Spleen (tissue), 11 donors: ENCODE measurements around the gene PRLH. TPM values are rescaled to one million over a fixed set of nuclear protein-coding genes. Genes with fewer than 3 reads are reported as not detected.

Experiments used
- DNase-seq: peaks from one replicate; pipeline ENCODE4 v3.0.0-alpha.2; 2020
- H3K27ac ChIP-seq, 8 donors: fragments of 200-600 bp; sonication (generic) in 7 of 8; 1 replicate in 4 of 8; 2 replicates in 4 of 8; pipeline versions ENCODE4 v1.5.0 to v1.8.0; 2016 to 2021; ENCODE audit warnings: inconsistent platforms in 4 of 8, mild to moderate bottlenecking in 4 of 8, moderate library complexity in 1 of 8
- H3K27me3 ChIP-seq, 7 donors: fragments of 200-600 bp; sonication (generic) in 6 of 7; replicated peaks in 1 of 7; 1 replicate in 4 of 7; 2 replicates in 3 of 7; pipeline versions ENCODE4 v1.5.0 to v1.8.0; 2016 to 2021; ENCODE audit warnings: inconsistent platforms in 3 of 7, mild to moderate bottlenecking in 1 of 7
- H3K36me3 ChIP-seq, 6 donors: fragments of 200-600 bp; sonication (generic) in 5 of 6; 1 replicate in 4 of 6; 2 replicates in 2 of 6; pipeline versions ENCODE4 v1.5.0 to v1.8.0; 2016 to 2021; ENCODE audit warnings: inconsistent platforms in 2 of 6
- H3K4me1 ChIP-seq, 6 donors: fragments of 200-600 bp; sonication (generic) in 5 of 6; 1 replicate in 3 of 6; 2 replicates in 3 of 6; pipeline versions ENCODE4 v1.5.0 to v1.8.0; 2016 to 2021; ENCODE audit warnings: inconsistent platforms in 3 of 6
- H3K4me3 ChIP-seq, 8 donors: fragments of 200-600 bp; sonication (generic) in 7 of 8; 1 replicate in 4 of 8; 2 replicates in 4 of 8; pipeline versions ENCODE4 v1.5.0 to v1.8.0; 2016 to 2021; ENCODE audit warnings: inconsistent platforms in 4 of 8, mild to moderate bottlenecking in 4 of 8, moderate library complexity in 2 of 8
- H3K9me3 ChIP-seq, 8 donors: fragments of 200-600 bp; sonication (generic) in 7 of 8; 1 replicate in 4 of 8; 2 replicates in 4 of 8; pipeline versions ENCODE4 v1.5.0 to v1.8.0; 2016 to 2021; ENCODE audit warnings: inconsistent platforms in 4 of 8
- CTCF ChIP-seq, 11 experiments: fragments of 200-600 bp in 7 of 11; fragments of 450-650 bp in 4 of 11; sonication (generic) in 4 of 11; IDR thresholded peaks in 8 of 11; conservative IDR thresholded peaks in 3 of 11; 1 replicate in 7 of 11; 2 replicates in 4 of 11; pipeline versions ENCODE4 v1.4.0 to v1.8.0; 2016 to 2021; ENCODE audit warnings: antibody characterized with exemption in 11 of 11, inconsistent platforms in 4 of 11, mild to moderate bottlenecking in 1 of 11
- POLR2A ChIP-seq, 3 donors: fragments of 450-650 bp; IDR thresholded peaks; one replicate each; pipeline ENCODE4 v1.5.1; 2017; ENCODE audit warnings: antibody characterized with exemption in 3 of 3, mild to moderate bottlenecking in 1 of 3
- POLR2AphosphoS5 ChIP-seq, 3 donors: sonication (generic); formaldehyde crosslinking; IDR thresholded peaks; one replicate each; pipeline ENCODE4 v1.5.1; 2017; ENCODE audit warnings: antibody characterized with exemption in 3 of 3
- WGBS, 5 donors: extraction: QIAGEN DNeasy Blood & Tissue Kit in 3 of 5; methylation state at CpG; one replicate each; pipeline versions ENCODE4 v1.1.5 to v1.1.7; 2013 to 2018; 5-methylcytosine and 5-hydroxymethylcytosine counted together
- intact Hi-C: fragments of 100-400 bp; cut with DNase I; formaldehyde crosslinking; loops from one replicate; pipeline ENCODE4 v1.15.0; 2023; ENCODE audit warnings: low total_unique reads
- polyA plus RNA-seq, 3 donors: library from polyadenylated mRNA; stranded (reverse); fragments of 200-250 nt; gene quantifications; one replicate each; pipeline ENCODE4 v1.2.1, GENCODE V29; 2013
- total RNA-seq, 7 donors: library from RNA; depleted of rRNA in 3 of 7; stranded (reverse); fragments of >200 nt in 3 of 7; fragmentation: NEBNext Ultra II Directional in 4 of 7; extraction: Animal tissue kit (Norgen Biotek cat#: 25700) in 4 of 7; gene quantifications; one replicate each; pipeline versions ENCODE4 v1.1.0 to v1.2.1, GENCODE V29; 2016 to 2021
- donor health status: healthy with polysubstance abuse.
- donor health status: DM: no; HTN: no; CAD: no; lungs with moderate emphysema.
- donor health status: DM: no; HTN: no; CAD: no.
- donor health status: Bipolar disorder and iron deficiency.
- donor health status: healthy.
- donor health status: DM: no; HTN: no; CAD: no.
- donor health status: DM: yes; HTN: yes; CAD: no.

PRLH gene
- total and polyA plus RNA-seq, 10 donors: not detected

- DNase-seq: peak; percentile 43
- Histone ChIP-seq H3K27ac (no peak overlapping the region), H3K27me3 (peaks cover 0 to 57% (median 16%) of the 10 kb centered on the region in 7 donors), H3K4me3 (no peak overlapping the region), H3K4me1 (no peaks in the 10 kb centered on the region), H3K36me3 (no peaks in the 10 kb centered on the region), H3K9me3 (no peaks in the 10 kb centered on the region)
- intact Hi-C loops: no loop called here
- TF ChIP-seq POLR2AphosphoS5 (IDR thresholded peaks at IDR 0.05) (no peak), CTCF (IDR thresholded peaks at IDR 0.05 in 8 of 11, conservative IDR thresholded peaks at IDR 0.05 in 3 of 11) (no peak), POLR2A (IDR thresholded peaks at IDR 0.05) (no peak)
- 79 to 88% (median 85%) methylated on average over 11 to 14 of the region's 14 CpGs for WGBS, 5 donors
These were observed 1.7 kb upstream of the PRLH start for GRCh38 chr2:237564526-237565131.

GRCh38 chr2:237565974-237566373, 400 bp upstream of the PRLH start:
- no peaks in the 10 kb centered on the region for H3K36me3 ChIP-seq
- no peak overlapping the region for H3K4me3 ChIP-seq
- H3K4me1 ChIP-seq: no peaks in the 10 kb centered on the region
- H3K27me3 ChIP-seq: peaks cover 0 to 51% (median 16%) of the 10 kb centered on the region in 7 donors
- H3K27ac ChIP-seq: no peak overlapping the region
- 91 to 97% (median 92%) methylated on average over 1 of the region's 1 CpG for WGBS, 5 donors
- intact Hi-C loops: no loop called here
- DNase-seq: no peak
- no peaks in the 10 kb centered on the region for H3K9me3 ChIP-seq
- TF ChIP-seq POLR2AphosphoS5 (IDR thresholded peaks at IDR 0.05) (no peak), CTCF (IDR thresholded peaks at IDR 0.05 in 8 of 11, conservative IDR thresholded peaks at IDR 0.05 in 3 of 11) (no peak), POLR2A (IDR thresholded peaks at IDR 0.05) (no peak)

- WGBS, 5 donors: 82 to 88% (median 87%) methylated on average over 16 of the region's 16 CpGs
- no peak for TF ChIP-seq CTCF (IDR thresholded peaks at IDR 0.05 in 8 of 11, conservative IDR thresholded peaks at IDR 0.05 in 3 of 11)
- no peak for TF ChIP-seq POLR2A (IDR thresholded peaks at IDR 0.05)
- TF ChIP-seq POLR2AphosphoS5 (IDR thresholded peaks at IDR 0.05): no peak
- DNase-seq: peak; percentile 57
- H3K4me3 ChIP-seq: no peak overlapping the region
- no peak overlapping the region for H3K27ac ChIP-seq
- peaks cover 0 to 9% (median 7%) of the 10 kb centered on the region in 6 donors for H3K4me1 ChIP-seq
- H3K9me3 ChIP-seq: no peaks in the 10 kb centered on the region
- intact Hi-C loops: no loop called here
- peaks cover 0 to 47% (median 16%) of the 10 kb centered on the region in 7 donors for H3K27me3 ChIP-seq
- no peaks in the 10 kb centered on the region for H3K36me3 ChIP-seq
These were observed 1.1 kb downstream of the PRLH start for GRCh38 chr2:237567276-237568029.

GRCh38 chr2:237568121-237568660, 1.8 kb downstream of the PRLH start:
- Histone ChIP-seq H3K4me3 (no peak overlapping the region), H3K27me3 (peaks cover 0 to 51% (median 16%) of the 10 kb centered on the region in 7 donors), H3K36me3 (no peaks in the 10 kb centered on the region), H3K27ac (no peak overlapping the region), H3K4me1 (peaks cover 0 to 10% (median 7%) of the 10 kb centered on the region in 6 donors), H3K9me3 (no peaks in the 10 kb centered on the region)
- peak; percentile 62 for DNase-seq
- 55 to 79% (median 74%) methylated on average over 4 to 9 of the region's 9 CpGs for whole genome bisulfite sequencing, 5 donors
- intact Hi-C loops: no loop called here
- TF ChIP-seq CTCF (IDR thresholded peaks at IDR 0.05 in 8 of 11, conservative IDR thresholded peaks at IDR 0.05 in 3 of 11) (no peak), POLR2AphosphoS5 (IDR thresholded peaks at IDR 0.05) (no peak), POLR2A (IDR thresholded peaks at IDR 0.05) (no peak)
